GM18873 (cell line): ENCODE results near the gene PEMT.

ENCODE experiments used
- ATAC-seq: cut with Tn5 transposase; IDR thresholded peaks from one replicate; pipeline ENCODE4 v1.9.1; 2021; ENCODE audit warnings: mild to moderate bottlenecking, moderate library complexity, moderate number of reproducible peaks; ENCODE audit not compliant: unreplicated experiment, low FRiP score

The PEMT gene

DNA sequence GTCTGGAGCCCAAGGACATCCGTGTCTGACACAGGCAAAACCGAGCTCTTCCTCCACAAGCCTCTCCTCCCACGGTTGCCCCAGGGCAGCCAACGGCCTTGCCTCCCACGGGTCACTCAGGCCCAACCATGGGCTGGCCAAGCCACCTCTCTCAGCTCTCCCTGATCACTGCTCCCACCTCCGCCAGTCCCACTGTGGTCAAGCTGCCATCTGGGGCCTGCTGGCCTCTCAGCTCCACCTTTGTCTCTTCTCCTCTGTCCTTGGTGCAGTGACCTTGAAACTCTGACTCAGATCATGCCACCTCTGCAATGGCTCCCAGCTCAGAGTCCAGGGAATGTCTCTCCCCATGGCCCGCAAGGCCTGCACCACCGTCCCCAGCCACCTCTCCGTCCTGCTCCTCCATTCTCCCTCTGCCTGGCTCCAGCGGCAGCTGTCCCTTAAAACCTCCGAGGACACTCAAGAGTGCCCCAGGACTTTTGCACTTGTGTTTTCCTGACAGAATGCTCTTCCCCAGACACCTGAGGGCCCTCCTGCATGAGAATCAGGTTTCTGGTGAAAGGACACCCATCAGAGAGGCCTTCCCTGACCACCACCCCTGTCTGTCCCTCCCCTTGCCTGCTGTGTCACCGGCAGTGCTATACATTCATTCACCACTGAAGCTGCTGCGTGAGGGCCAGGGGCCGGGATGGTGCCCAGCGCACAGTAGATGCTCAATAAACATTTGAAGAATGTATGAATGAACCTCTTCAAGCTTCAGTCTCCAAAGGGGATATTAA is 19.3 kb downstream of the PEMT start:
- no peak for ATAC-seq

GRCh38 chr17:17570798-17571716 is 20.5 kb downstream of the PEMT start:
- no peak for ATAC-seq

DNA sequence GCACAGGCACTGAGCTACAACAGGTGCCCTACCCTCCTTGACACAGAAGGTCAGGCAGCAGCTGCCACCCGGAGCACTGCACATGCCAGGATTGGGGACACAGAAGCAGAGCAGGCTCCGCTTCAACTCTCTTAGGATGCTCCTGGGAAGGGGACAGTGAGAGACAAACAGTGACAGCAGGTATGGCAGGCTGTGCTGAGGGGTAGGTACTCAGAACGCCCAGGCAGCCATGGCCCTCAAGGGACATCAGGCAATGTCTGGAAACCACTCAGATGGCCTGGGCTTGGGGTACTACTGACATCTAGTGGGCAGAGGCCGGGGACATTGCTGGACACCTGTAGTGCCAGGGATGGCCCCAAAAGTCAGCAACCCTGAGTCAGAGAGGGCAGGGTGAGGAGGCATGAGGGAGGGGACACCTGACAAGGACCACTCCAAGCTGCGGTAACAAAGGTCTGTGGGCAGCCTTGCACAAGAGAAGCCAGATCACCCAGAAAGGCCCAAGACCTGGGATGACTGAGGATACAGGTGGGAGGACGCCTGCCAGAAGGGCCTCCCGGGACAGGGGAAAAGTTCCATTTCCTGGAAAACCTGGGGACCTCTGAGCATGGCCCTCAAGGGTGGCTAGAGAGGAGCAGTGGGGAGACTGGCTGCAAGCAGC is 21.2 kb downstream of the PEMT start:
- no peak for ATAC-seq

- no peak for ATAC-seq
Observed at GRCh38 chr17:17569691-17570090, 21.8 kb downstream of the PEMT start.

GRCh38 chr17:17568772-17569195 is 22.7 kb downstream of the PEMT start:
- ATAC-seq = no peak

DNA sequence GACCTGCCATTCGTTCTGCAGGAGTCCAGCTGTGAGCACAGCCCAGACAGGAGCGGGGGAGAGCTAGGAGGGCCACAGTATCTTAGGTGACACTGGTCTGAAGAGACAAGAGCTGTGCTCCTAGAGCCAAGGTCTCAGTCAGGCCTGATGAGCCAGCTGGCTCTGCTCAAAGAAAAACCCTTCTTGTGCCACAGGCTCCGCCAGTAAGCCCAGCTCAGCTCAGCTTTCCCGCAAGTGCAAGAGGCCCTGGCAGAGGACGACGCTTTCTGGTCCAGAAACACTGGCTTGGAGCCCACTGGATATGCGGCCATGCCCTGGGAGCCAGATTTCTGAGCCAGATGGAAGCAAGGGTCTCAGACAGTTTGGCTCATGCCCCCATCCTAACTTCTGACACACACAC is 23.9 kb downstream of the PEMT start:
- ATAC-seq = no peak

GRCh38 chr17:17566896-17567513 is 24.5 kb downstream of the PEMT start:
- ATAC-seq = no peak

GRCh38 chr17:17565471-17566339 is 25.8 kb downstream of the PEMT start:
- ATAC-seq = no peak

GRCh38 chr17:17564896-17565295 is 26.6 kb downstream of the PEMT start:
- no peak for ATAC-seq

- no peak for ATAC-seq
Observed at GRCh38 chr17:17564323-17564722, 27.2 kb downstream of the PEMT start.

- no peak for ATAC-seq
Observed at GRCh38 chr17:17563530-17563929, 28.0 kb downstream of the PEMT start.

GRCh38 chr17:17562146-17562511 is 29.4 kb downstream of the PEMT start:
- ATAC-seq = no peak

DNA sequence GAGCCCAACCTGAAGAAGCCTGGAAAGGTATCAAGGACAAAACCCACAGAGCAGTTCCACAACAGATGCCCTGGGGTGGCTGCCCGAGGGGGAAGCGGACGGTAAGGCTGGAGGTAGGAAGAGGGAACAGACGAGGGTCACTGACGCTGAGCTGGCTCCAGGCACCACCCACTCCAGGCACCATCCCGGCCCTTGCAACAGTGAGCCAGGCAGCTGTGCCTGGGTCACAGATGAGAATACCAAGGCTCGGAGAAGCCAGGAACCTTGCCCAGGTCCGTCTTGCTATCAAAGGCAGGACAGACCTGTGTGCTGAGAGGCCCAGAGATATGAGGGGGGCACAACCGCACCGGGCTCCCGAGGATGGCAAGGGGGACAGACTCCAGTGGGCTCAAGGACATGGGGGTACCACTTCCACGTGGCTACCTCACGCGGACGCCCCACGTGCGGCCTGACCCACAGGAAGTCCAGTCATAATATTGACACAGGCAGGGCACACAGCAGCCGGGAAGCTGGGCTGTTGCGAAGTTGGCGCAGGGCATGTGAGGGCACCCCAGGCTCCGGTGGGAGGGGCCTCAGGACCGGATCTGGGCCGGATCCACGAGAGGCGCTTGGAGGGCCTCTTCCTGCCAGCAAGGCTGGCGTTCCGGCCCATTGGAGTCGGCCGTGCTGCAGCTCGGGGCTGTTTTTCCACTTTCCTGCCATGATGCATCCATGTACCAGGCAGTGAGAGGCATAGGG is 29.9 kb downstream of the PEMT start:
- no peak for ATAC-seq

GRCh38 chr17:17560975-17561374 is 30.5 kb downstream of the PEMT start:
- no peak for ATAC-seq

- no peak for ATAC-seq
Observed at GRCh38 chr17:17560167-17560566, 31.3 kb downstream of the PEMT start.

DNA sequence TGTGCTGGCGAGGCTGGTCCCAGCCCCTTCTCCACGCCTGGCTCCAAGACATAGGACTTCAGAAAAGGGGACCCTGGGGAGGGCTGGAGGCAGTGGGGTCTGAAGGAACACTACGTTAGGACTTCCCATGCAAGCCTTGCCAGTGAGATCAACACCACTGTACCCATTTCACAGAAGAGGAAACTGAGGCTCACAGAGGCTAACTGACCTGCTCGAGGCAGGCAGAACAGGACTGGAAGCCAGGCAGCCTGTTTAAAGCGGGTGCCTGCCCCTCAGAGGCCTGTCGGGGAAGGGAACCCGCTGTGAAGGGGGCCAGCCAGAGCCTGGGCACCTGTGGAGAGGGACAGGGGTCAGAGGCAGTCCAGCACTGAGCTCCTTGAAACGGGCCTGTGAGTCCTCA is 32.3 kb downstream of the PEMT start:
- ATAC-seq = no peak

GRCh38 chr17:17558431-17558830 is 33.1 kb downstream of the PEMT start:
- ATAC-seq = no peak

DNA sequence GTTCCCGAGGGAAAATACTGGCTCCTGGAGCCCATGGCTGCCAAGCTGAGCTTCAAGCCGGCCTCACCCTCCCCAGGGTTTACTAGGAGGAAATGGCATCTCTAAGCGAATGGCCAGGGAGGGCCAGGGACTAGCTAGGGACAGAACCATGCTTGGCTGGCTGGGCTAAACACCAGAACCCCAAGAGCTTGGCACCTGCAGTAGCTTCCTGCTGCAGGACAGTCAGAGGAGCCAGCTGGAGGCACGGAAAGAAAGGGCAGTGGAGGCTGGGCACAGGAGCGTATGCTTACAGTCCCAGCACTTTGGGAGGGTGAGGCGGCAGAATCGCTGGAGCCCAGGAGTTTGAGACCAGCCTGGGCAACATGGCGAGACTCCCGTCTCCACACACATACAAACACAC is 33.7 kb downstream of the PEMT start:
- ATAC-seq = no peak

DNA sequence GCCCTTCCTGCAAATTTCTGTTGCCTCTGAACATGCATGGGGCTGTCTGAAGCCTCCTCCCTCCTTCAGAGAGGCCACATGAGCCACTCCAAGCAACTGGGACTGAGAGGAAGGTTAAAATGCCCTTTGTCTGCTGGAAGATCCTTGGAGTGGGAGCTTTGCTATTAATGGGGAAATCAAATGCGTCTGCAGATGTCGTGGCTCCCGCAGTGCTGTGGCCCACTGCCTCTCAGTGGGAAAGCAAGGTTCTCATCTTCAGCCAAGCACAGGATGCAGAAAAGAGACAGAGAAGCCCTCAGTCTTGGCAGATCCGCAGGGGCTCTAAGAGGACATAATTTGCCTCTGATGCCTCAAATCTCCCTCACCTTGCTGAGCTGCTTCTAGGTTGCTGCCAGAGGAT is 34.8 kb downstream of the PEMT start:
- no peak for ATAC-seq
